NCI-H1417 (cell line): ENCODE data around the gene NXF2.
"Not testable (repeated sequence)": the region's sequence is repeated elsewhere in the genome, so short reads cannot be mapped to it uniquely, and the experiment has no call there.

Source experiments
- DNase-seq, 3 experiments: peaks; one replicate each; lab custom pipeline; 2025; lab: John Stamatoyannopoulos, UW

Gene NXF2, protein sequence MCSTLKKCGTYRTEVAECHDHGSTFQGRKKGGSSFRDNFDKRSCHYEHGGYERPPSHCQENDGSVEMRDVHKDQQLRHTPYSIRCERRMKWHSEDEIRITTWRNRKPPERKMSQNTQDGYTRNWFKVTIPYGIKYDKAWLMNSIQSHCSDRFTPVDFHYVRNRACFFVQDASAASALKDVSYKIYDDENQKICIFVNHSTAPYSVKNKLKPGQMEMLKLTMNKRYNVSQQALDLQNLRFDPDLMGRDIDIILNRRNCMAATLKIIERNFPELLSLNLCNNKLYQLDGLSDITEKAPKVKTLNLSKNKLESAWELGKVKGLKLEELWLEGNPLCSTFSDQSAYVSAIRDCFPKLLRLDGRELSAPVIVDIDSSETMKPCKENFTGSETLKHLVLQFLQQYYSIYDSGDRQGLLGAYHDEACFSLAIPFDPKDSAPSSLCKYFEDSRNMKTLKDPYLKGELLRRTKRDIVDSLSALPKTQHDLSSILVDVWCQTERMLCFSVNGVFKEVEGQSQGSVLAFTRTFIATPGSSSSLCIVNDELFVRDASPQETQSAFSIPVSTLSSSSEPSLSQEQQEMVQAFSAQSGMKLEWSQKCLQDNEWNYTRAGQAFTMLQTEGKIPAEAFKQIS

DNA sequence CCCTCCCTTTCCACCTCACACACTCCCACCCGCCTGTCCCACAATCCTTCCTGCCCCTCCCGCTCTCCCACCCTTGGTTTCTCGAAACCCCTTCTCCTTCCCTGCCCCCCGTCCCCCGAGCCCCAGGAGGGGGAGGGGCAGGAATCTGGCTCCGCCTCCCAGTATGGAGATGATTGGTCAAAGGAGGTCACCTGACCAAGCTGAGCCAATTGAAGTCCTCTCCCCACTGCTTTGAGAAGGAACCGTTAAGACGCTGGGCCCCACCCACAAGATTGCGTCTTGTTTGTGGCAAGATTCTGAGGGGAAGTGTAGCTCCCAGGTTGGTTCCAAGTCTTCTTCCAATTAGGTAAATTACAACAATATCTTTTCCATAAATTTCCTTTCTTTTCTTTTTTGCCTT is at the start of gene NXF2:
TSS of gene NXF2 (plus strand) at position 275 of the 400 bp plus-strand sequence. CDS start 59,912 bp downstream, outside the sequence.
- not testable (repeated sequence) for DNase-seq

DNA sequence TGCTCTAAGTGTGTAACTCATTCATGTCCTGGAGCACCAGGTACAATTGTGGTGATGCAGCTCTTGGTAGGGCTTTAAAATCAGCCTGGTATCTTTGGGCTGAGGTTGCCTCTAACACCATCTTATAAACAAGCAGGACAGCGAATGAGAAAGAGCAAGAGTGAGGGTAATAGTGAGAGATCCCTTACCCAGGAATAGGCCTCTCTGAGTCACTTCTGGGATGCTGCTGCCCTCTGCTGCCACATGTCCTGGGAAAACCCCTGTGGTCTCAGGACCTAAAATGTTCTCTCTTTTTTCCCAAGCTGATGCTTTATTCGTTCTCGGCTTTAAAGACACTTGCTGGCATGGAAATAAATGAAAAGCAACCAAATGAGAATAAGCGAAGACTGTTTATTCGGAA is 39.0 kb upstream of the NXF2 start:
- not testable (repeated sequence) for DNase-seq

DNA sequence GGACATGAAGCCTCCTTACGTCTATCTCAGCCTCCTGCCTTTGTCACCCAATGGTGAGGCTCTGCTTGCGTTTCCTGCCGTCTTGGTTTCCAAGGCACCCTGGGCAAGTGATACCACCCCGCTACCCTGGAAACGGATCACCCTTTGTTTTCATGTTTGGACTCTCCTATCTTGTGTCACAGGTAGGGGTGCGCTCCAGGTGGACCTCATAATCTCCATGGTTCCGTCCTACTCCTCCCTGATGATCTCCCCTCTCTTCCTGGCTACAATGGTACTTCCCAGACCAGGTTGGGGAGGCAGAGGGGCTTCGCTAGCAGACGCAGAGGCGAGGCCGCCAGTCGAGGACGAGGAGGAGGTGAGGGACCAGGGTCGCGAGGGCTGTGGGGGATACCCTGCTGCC is 32.0 kb upstream of the NXF2 start, which contains the start of gene TCP11X1:
TSS of gene TCP11X1 (plus strand) at position 316 of the 400 bp plus-strand sequence.
- not testable (repeated sequence) for DNase-seq

DNA sequence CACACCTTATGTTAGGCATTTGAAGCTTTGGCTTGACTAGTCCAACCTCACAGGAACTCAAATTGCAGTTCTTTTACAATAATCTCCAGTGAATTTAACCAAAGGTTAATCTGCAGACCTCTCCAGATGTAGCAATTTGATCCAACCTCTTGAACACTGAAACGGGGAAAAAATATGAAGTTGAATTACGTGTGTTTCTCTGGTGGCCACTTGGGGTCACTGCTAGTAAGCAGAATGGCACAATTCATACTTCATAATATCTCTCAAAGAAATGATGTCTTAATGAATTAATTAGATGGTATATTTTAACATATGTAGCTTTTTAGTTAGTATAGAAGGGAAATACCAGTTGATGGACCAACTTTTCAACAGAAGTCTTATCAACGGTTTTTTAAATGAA is 30.5 kb upstream of the NXF2 start:
- not testable (repeated sequence) for DNase-seq

DNA sequence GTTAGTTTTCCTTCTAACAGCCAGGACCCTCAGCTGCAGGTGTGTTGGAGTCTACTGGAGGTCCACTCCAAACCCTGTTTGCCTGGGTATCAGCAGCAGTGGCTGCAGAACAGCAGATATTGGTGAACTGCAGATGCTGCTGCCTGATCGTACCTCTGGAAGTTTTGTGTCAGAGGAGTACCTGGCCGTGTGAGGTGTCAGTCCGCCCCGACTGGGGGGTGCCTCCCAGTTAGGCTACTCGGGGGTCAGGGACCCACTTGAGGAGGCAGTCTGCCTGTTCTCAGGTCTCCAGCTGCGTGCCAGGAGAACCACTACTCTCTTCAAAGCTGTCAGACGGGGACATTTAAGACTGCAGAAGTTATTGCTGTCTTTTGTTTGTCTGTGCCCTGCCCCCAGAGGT is 11.3 kb upstream of the NXF2 start:
- not testable (repeated sequence) for DNase-seq

DNA sequence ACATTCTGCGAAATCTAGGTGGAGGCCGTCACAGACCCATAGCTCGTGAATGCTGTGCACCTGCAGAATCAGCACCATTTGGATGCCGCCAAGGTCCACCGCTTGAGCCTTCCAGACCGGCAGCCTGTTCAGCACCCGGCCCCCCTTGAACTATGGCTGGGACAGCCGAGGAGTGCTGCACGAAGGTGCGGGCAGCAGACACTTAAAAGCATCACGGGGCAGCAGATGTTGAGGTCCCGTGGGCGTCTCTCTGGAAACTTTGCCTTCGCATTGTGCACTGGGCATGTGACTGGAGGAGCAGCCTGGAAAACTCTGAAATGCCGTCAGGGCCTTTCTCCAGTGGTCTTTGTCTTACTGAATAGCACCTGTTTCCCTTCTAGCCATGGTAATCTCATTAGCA is 6.7 kb upstream of the NXF2 start:
- not testable (repeated sequence) for DNase-seq

DNA sequence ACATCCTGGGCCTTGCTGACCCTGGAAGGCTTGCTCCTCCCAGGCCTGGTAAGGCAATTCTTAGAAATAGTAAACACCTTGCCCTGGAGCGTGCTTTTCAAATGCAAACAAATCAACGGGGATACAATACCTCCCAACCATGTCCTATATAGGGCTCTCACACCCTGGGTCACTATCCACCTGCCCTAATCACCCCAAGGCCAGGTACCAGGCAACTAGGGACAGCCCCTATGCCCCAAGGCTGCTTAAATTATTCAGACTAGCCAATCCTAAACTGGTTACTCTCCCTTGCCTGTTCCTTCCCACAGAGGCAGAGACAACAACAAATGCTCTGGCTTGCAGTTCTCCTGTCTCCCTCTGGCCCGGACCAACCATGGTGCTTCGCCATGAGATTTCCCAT is 25.3 kb downstream of the NXF2 start:
- DNase-seq: not testable (repeated sequence)

DNA sequence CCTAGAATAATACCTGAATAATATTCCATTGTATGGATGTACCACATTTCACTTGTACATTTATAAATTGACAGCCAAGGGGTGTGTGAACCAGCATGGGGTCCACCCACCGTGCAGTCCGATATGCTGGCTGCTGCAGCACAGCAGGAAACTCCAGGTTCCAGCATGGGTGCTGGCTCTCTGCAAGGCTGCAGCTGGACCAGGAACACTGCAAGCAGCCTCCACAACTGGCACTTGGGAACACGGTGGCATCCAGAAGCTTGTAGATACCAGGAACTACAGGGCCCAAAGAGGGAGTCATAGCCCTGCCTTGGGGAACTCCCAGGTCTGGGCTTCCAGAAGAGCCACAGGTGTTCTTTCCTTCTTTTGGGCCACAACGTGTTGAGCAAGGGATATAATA is 91.2 kb downstream of the NXF2 start:
- DNase-seq: no peak

DNA sequence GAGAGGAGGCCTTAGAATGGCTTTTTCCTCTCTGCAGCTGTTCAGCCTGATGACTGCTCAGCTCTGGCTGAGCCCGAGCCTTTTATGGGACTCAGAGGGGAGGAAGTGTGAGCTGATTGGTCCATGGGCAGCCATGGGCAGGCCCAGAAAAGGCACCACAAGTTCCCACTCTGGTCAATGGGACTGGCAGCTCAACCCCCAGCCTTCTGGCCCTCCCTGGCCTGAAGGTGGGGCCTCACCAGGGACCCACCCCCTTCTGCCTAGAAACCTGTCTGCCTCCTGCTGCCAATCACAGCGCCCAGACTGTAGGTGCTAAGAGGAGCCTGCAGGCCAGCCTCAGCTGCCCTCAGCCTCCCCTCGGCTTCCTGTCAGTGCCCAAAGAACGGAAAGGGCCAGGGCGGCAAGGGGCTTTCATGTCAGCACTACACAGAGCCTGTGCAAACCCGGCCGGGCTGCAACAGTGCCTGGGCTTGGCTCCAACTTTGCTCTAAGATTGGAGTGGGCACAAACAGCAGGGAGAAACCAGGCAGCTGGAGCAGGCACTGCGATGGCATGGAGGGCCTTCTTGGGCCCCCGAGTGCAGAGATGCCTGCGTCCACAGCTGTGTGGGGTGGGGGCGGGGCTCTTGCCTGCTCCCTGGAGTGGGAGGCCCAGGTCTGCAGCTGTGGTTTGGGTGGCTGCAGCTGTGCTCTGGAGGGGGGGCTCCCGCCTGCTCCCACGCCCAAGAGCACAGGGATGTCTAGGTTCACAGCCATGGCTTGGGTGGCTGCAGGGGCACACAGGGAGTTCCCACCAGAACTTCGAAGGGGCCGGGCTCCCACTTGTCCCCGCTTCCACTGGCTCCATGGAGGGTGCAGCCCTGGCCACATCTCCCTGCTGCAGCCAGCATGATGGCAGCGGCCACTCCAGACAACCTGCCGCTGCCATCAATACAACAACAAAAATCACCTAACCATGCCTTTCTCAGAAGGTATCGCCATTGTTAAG is 92.6 kb downstream of the NXF2 start:
- no peak for DNase-seq

DNA sequence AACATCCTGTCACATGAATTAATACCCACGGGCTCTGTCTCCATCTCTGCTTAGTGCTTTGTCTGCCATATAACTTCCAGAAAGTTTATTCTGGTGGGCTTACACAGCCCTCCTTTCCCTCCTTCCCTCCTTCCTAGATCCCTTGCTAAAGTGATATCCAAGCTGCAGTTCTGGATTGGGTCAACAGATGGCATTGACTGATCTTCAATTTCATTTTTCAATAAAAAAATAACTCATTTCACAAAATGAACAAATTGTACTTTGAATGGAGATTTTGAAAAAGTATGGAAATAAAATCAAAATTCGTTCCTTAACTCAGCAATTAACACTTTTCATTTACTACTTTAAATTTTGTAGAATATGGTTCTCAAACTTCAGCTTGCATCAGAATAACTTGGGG is 94.9 kb downstream of the NXF2 start:
- no peak for DNase-seq

DNA sequence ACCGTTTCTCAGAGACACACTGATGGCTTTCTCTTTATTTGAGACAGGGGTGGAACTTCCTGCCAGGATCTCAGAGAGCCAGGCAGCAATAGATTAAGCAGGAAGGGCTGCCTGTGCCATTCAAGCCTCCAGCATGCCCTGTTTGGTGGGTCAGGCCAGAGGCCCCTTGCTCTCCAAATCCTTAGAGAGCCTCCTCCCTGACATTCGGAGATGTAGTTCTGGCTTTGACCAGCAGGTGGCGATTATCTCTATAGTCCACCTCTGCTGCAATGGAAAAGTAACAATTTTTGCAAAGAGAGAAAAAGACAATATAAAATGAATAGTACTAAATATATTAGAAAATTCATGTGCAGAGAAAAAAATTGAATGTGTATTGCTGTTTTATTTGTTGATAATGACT is 98.9 kb downstream of the NXF2 start:
- DNase-seq: no peak
